ENCODE measurements around the gene DNAJB13.

GRCh38 chr11:74012074-74012809 lies 61.4 kb downstream of the DNAJB13 start:
- no peak for TF ChIP-seq EZH2phosphoT487 (IDR thresholded peaks at IDR 0.05; ENCODE audit: borderline replicate concordance, low read depth, low read length)
- TF ChIP-seq CTCF (conservative IDR thresholded peaks at IDR 0.05; ENCODE audit: low read length) = no peak
